NCI-H2107 (cell line): ENCODE data around the gene RGS9.

Experiments
- DNase-seq: peaks from one replicate; lab custom pipeline; 2025; lab: John Stamatoyannopoulos, UW

RGS9 gene

GRCh38 chr17:65261152-65261551, 124.0 kb downstream of the RGS9 start:
- DNase-seq, result no peak

- no peak for DNase-seq
These were observed 124.8 kb downstream of the RGS9 start for GRCh38 chr17:65261682-65262636.

- no peak for DNase-seq
These were observed 128.1 kb downstream of the RGS9 start for GRCh38 chr17:65265276-65265675.

- DNase-seq, result no peak
These were observed 131.7 kb downstream of the RGS9 start for GRCh38 chr17:65268832-65269231.

- no peak for DNase-seq
These were observed 133.5 kb downstream of the RGS9 start for GRCh38 chr17:65270499-65271253.

GRCh38 chr17:65271296-65271695, 134.1 kb downstream of the RGS9 start:
- DNase-seq, result no peak
